GM12878 (cell line): ENCODE results near the gene CSK. TPM values are rescaled to one million over a fixed set of nuclear protein-coding genes. Genes with fewer than 3 reads are reported as not detected.

Experiments used
- BCL11A ChIP-seq: IDR thresholded peaks from 2 replicates; pipeline ENCODE4 v1.6.1; 2011; ENCODE audit warnings: low read depth, low read length
- DPF2 ChIP-seq: fragments of 450-650 bp; IDR thresholded peaks from 2 replicates; pipeline ENCODE4 v1.6.1; 2017; ENCODE audit warnings: mild to moderate bottlenecking
- FOS ChIP-seq: IDR thresholded peaks from 3 replicates; pipeline ENCODE4 v1.6.1; 2011; ENCODE audit warnings: borderline replicate concordance; ENCODE audit not compliant: insufficient read length; ENCODE audit errors: extremely low read depth
- HCFC1 ChIP-seq: fragments of 150-350 bp; IDR thresholded peaks from 2 replicates; pipeline ENCODE4 v1.6.1; 2014; ENCODE audit warnings: low read length
- IRF3 ChIP-seq: fragments of 450-650 bp; IDR thresholded peaks from 2 replicates; pipeline ENCODE4 v1.6.1; 2014; ENCODE audit warnings: mild to moderate bottlenecking
- MLLT1 ChIP-seq: fragments of 450-650 bp; IDR thresholded peaks from 2 replicates; pipeline ENCODE4 v1.6.1; 2016; ENCODE audit warnings: mild to moderate bottlenecking
- POLR2AphosphoS2 ChIP-seq: IDR thresholded peaks from 2 replicates; pipeline ENCODE4 v1.6.1; 2011; ENCODE audit warnings: low read depth, mild to moderate bottlenecking, low read length, improper control_type of control experiment, moderate library complexity
- POLR2AphosphoS5 ChIP-seq: IDR thresholded peaks from 2 replicates; pipeline ENCODE4 v1.6.1; 2011; ENCODE audit warnings: mild to moderate bottlenecking, low read length, inconsistent platforms
- ZBTB11 ChIP-seq: fragments of 450-650 bp; formaldehyde crosslinking; IDR thresholded peaks from 2 replicates; pipeline ENCODE4 v1.5.0; 2022; ENCODE audit warnings: mild to moderate bottlenecking, missing genetic modification characterization
- polyA plus RNA-seq, 11 experiments: library from polyadenylated mRNA; depleted of rRNA in 4 of 11; unstranded in 6 of 11; stranded (reverse) in 5 of 11; fragments of >200 nt; fragmentation: Nextera tagmentation in 4 of 11; fragmentation: Illumina TruSeq in 1 of 11; extraction: Ambion mirVana in 4 of 11; extraction: Trizol in 1 of 11; gene quantifications; 1 replicate in 1 of 11; 2 replicates in 10 of 11; pipeline versions ENCODE4 v1.2.1 to v1.2.3, GENCODE V29; 2011 to 2016; ENCODE audit warnings: inconsistent platforms in 2 of 11, missing spikeins in 2 of 11, low read depth in 1 of 11
- total RNA-seq, 4 experiments: library from RNA; depleted of rRNA in 3 of 4; stranded (reverse); fragments of >200 nt in 3 of 4; fragmentation: Illumina TruSeq in 1 of 4; extraction: Trizol in 1 of 4; gene quantifications; 2 replicates each; pipeline versions ENCODE4 v1.2.1 to v1.2.3, GENCODE V29; 2013 to 2021
- TF ChIP-seq, protein P1 (sequence below): fragments of 150-350 bp; IDR thresholded peaks from 2 replicates; pipeline ENCODE4 v1.6.1; 2016; ENCODE audit warnings: low read depth, low read length
- TF ChIP-seq, protein P2 (sequence below): fragments of 450-650 bp; IDR thresholded peaks from 2 replicates; pipeline ENCODE4 v1.6.1; 2017; ENCODE audit warnings: antibody characterized with exemption, mild to moderate bottlenecking, moderate library complexity

Gene CSK
- total and polyA plus RNA-seq, 10 of the 15 experiments (the other 5 are each of a cell fraction or from before 2014, with no cell fraction given), result 3.4 to 327 (median 75.8) TPM

DNA sequence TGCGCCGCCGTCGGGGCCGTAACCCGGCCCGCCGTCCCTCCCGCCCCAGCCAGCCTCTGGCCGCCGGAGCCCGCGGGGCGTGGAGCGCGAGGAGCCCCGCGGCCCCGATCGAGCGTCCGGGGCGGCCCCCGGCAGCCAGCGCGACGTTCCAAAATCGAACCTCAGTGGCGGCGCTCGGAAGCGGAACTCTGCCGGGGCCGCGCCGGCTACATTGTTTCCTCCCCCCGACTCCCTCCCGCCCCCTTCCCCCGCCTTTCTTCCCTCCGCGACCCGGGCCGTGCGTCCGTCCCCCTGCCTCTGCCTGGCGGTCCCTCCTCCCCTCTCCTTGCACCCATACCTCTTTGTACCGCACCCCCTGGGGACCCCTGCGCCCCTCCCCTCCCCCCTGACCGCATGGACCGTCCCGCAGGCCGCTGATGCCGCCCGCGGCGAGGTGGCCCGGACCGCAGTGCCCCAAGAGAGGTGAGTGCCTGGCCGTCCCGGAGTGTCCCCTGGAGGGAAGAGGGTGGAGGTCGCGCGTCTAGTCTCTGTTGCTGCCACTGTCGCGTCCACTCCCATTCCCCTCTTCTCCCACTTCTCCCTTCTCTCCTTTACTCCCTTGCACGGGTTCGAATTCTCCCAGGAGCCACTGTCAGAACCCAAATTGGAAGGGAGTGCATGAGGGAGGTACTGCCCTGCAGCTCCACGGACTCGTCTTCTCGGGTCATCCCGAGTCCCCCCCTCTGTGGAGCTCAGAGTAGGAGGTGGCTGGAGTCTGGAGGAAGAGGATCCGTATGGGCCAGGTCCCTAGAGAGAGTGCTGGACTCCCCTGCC, 585 bp downstream of the CSK start (continued):
- TF ChIP-seq, protein P1, sequence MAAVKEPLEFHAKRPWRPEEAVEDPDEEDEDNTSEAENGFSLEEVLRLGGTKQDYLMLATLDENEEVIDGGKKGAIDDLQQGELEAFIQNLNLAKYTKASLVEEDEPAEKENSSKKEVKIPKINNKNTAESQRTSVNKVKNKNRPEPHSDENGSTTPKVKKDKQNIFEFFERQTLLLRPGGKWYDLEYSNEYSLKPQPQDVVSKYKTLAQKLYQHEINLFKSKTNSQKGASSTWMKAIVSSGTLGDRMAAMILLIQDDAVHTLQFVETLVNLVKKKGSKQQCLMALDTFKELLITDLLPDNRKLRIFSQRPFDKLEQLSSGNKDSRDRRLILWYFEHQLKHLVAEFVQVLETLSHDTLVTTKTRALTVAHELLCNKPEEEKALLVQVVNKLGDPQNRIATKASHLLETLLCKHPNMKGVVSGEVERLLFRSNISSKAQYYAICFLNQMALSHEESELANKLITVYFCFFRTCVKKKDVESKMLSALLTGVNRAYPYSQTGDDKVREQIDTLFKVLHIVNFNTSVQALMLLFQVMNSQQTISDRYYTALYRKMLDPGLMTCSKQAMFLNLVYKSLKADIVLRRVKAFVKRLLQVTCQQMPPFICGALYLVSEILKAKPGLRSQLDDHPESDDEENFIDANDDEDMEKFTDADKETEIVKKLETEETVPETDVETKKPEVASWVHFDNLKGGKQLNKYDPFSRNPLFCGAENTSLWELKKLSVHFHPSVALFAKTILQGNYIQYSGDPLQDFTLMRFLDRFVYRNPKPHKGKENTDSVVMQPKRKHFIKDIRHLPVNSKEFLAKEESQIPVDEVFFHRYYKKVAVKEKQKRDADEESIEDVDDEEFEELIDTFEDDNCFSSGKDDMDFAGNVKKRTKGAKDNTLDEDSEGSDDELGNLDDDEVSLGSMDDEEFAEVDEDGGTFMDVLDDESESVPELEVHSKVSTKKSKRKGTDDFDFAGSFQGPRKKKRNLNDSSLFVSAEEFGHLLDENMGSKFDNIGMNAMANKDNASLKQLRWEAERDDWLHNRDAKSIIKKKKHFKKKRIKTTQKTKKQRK, result no peak
- TF ChIP-seq ZBTB11 (CRISPR knock-in tag) (no peak), POLR2AphosphoS2 (no peak), DPF2 (no peak; the same call in 1 of the 2 replicates), MLLT1 (peak; percentile 69), HCFC1 (no peak), POLR2AphosphoS5 (no peak), BCL11A (no peak), FOS (no peak), IRF3 (no peak)
- TF ChIP-seq, protein P2, sequence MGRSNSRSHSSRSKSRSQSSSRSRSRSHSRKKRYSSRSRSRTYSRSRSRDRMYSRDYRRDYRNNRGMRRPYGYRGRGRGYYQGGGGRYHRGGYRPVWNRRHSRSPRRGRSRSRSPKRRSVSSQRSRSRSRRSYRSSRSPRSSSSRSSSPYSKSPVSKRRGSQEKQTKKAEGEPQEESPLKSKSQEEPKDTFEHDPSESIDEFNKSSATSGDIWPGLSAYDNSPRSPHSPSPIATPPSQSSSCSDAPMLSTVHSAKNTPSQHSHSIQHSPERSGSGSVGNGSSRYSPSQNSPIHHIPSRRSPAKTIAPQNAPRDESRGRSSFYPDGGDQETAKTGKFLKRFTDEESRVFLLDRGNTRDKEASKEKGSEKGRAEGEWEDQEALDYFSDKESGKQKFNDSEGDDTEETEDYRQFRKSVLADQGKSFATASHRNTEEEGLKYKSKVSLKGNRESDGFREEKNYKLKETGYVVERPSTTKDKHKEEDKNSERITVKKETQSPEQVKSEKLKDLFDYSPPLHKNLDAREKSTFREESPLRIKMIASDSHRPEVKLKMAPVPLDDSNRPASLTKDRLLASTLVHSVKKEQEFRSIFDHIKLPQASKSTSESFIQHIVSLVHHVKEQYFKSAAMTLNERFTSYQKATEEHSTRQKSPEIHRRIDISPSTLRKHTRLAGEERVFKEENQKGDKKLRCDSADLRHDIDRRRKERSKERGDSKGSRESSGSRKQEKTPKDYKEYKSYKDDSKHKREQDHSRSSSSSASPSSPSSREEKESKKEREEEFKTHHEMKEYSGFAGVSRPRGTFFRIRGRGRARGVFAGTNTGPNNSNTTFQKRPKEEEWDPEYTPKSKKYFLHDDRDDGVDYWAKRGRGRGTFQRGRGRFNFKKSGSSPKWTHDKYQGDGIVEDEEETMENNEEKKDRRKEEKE, result no peak
